K562 (cell line): ENCODE measurements around the gene KCNG3. TPM values are rescaled to one million over a fixed set of nuclear protein-coding genes. Genes with fewer than 3 reads are reported as not detected.

ENCODE experiments used
- ATAC-seq: fragments of 200-7000 bp; cut with Tn5 transposase; 3 replicates; pipeline ENCODE4 v1.9.1; 2020; ENCODE audit warnings: moderate library complexity
- BruUV-seq: library from RNA; stranded (reverse); fragments of 400-500 nt; replicated peaks from 2 replicates; lab custom pipeline; 2021; lab: Mats Ljungman, UMichigan
- CTCF ChIA-PET: fragments of 300-600 bp; formaldehyde crosslinking; extraction: SDS; loops from one replicate; lab custom pipeline; 2021; ENCODE audit warnings: low intra/inter-chr PET ratio; lab: Yijun Ruan, JAX
- POLR2A ChIA-PET: fragments of 300-600, 350-650 bp; sonication (Branson Sonifier 250); formaldehyde crosslinking; extraction: SDS; loops from one replicate; lab custom pipeline; 2021; ENCODE audit warnings: antibody characterized with exemption, inconsistent platforms; lab: Yijun Ruan, JAX
- DNase-seq, 4 experiments: peaks; one replicate each; pipeline versions ENCODE4 v3.0.0 to v3.0.0-alpha.2; 2011 to 2018; ENCODE audit warnings: low spot score in 3 of 4, mixed read lengths in 3 of 4; ENCODE audit errors: extremely low read depth in 1 of 4
- FAIRE-seq: peaks from 2 replicates; lab custom pipeline; 2011; peaks lifted over from hg19 to GRCh38; lab: Jason Lieb, UNC
- H2AFZ ChIP-seq: 2 replicates; pipeline ENCODE4 v1.6.0; 2011; ENCODE audit warnings: low read depth, low read length, control low read depth, inconsistent platforms
- H3K27ac ChIP-seq: fragments of 200-600 bp; 3 replicates; pipeline ENCODE4 v1.8.0; 2011; ENCODE audit warnings: low read depth, mild to moderate bottlenecking, control low read depth, inconsistent platforms, low read length, moderate library complexity, mixed read lengths; ENCODE audit errors: extremely low read depth
- H3K27me3 ChIP-seq, 2 experiments: fragments of 300-600 bp in 1 of 2; 2 replicates in 1 of 2; 3 replicates in 1 of 2; pipeline versions ENCODE4 v1.6.0 to v1.8.0; 2011; ENCODE audit warnings: inconsistent platforms in 2 of 2, low read length in 2 of 2, mild to moderate bottlenecking in 1 of 2, mixed read lengths in 1 of 2, moderate library complexity in 1 of 2; ENCODE audit not compliant: control insufficient read depth in 2 of 2, insufficient read depth in 2 of 2
- H3K36me3 ChIP-seq: fragments of 300-600 bp; 3 replicates; pipeline ENCODE4 v1.8.0; 2011; ENCODE audit warnings: mild to moderate bottlenecking, low read length, inconsistent platforms; ENCODE audit not compliant: control insufficient read depth, insufficient read depth
- H3K4me1 ChIP-seq, 2 experiments: fragments of 200-600 bp in 1 of 2; replicated peaks in 1 of 2; 2 replicates in 1 of 2; 3 replicates in 1 of 2; pipeline versions ENCODE4 v1.5.1 to v1.8.0; 2011; ENCODE audit warnings: inconsistent platforms in 2 of 2, low read length in 2 of 2, mild to moderate bottlenecking in 1 of 2, mixed read lengths in 1 of 2, moderate library complexity in 1 of 2; ENCODE audit not compliant: control insufficient read depth in 2 of 2, insufficient read depth in 2 of 2
- H3K4me2 ChIP-seq: 2 replicates; pipeline ENCODE4 v1.6.1; 2011; ENCODE audit warnings: low read length, control low read depth, inconsistent platforms, mixed read lengths; ENCODE audit not compliant: insufficient read depth
- H3K4me3 ChIP-seq: fragments of 200-600 bp; sonication (generic), shearing (Covaris generic); 2 replicates; pipeline ENCODE4 v1.5.1; 2016; ENCODE audit warnings: control low read depth, inconsistent platforms
- H3K79me2 ChIP-seq: fragments of 200-600 bp; 3 replicates; pipeline ENCODE4 v1.8.0; 2011; ENCODE audit warnings: low read length, inconsistent platforms; ENCODE audit not compliant: control insufficient read depth, insufficient read depth
- H3K9ac ChIP-seq, 2 experiments: 2 replicates each; pipeline versions ENCODE4 v1.6.0 to v1.6.1; 2011; ENCODE audit warnings: low read depth in 2 of 2, low read length in 2 of 2, control low read depth in 1 of 2, inconsistent platforms in 1 of 2, mild to moderate bottlenecking in 1 of 2, mixed read lengths in 1 of 2; ENCODE audit not compliant: insufficient read depth in 1 of 2
- H3K9me1 ChIP-seq: one replicate; pipeline ENCODE4 v1.6.0; 2011; ENCODE audit warnings: inconsistent platforms, mild to moderate bottlenecking, low read length, moderate library complexity; ENCODE audit not compliant: control insufficient read depth, insufficient read depth
- H3K9me3 ChIP-seq: replicated peaks from 2 replicates; pipeline ENCODE4 v1.5.1; 2011; ENCODE audit warnings: low read depth, low read length, inconsistent platforms; ENCODE audit not compliant: control insufficient read depth, insufficient read depth
- H4K20me1 ChIP-seq: replicated peaks from 2 replicates; pipeline ENCODE4 v1.6.1; 2011; ENCODE audit warnings: low read length, inconsistent platforms, mixed read lengths; ENCODE audit not compliant: control insufficient read depth, insufficient read depth
- POLR3G ChIP-seq: IDR thresholded peaks from 2 replicates; pipeline ENCODE4 v1.6.1; 2011; ENCODE audit not compliant: insufficient read length, insufficient replicate concordance; ENCODE audit errors: extremely low read depth
- SP2 ChIP-seq: IDR thresholded peaks from 2 replicates; pipeline ENCODE4 v1.6.1; 2011; ENCODE audit warnings: mild to moderate bottlenecking, low read depth, low read length, moderate library complexity; ENCODE audit not compliant: poor library complexity, severe bottlenecking; ENCODE audit errors: extremely low read depth
- ZNF408 ChIP-seq: fragments of 250-450 bp; sonication (Bioruptor Pico); IDR thresholded peaks from 2 replicates; pipeline ENCODE4 v1.4.0; 2020; ENCODE audit warnings: low read depth, mild to moderate bottlenecking, moderate library complexity
- WGBS: fragments of 100-300 bp; shearing (Covaris generic); methylation state at CpG from one replicate; pipeline ENCODE4 v1.1.6; 2016; ENCODE audit warnings: low coverage, mixed read lengths; ENCODE audit not compliant: insufficient coverage; ENCODE audit errors: missing lambda C conversion rate; 5-methylcytosine and 5-hydroxymethylcytosine counted together
- in situ Hi-C: fragments of 300-500 bp; cut with MboI; formaldehyde crosslinking; loops from 4 replicates; pipeline ENCODE4 v1.15.0; 2018; ENCODE audit warnings: inconsistent platforms, mixed read lengths
- intact Hi-C: fragments of 100-400 bp; cut with micrococcal nuclease; formaldehyde crosslinking; loops from 2 replicates; pipeline ENCODE4 v1.14.2; 2022
- polyA plus RNA-seq, 8 experiments: library from polyadenylated mRNA; depleted of rRNA in 4 of 8; stranded (reverse) in 5 of 8; unstranded in 3 of 8; fragments of >200 nt; fragmentation: Nextera tagmentation in 2 of 8; fragmentation: Illumina TruSeq in 1 of 8; extraction: Ambion mirVana in 2 of 8; extraction: Trizol in 1 of 8; gene quantifications; 2 replicates each; pipeline versions ENCODE4 v1.2.1 to v1.2.3, GENCODE V29; 2011 to 2014; ENCODE audit warnings: inconsistent platforms in 1 of 8, missing spikeins in 1 of 8
- total RNA-seq, 7 experiments: library from RNA; depleted of rRNA in 6 of 7; stranded (reverse); fragments of >200 nt in 6 of 7; fragmentation: Illumina TruSeq in 2 of 7; extraction: Trizol in 2 of 7; gene quantifications; 2 replicates each; pipeline versions ENCODE4 v1.2.1 to v1.2.3, GENCODE V29; 2011 to 2021; ENCODE audit warnings: low replicate concordance in 1 of 7
- TF ChIP-seq, protein P1 (sequence below): sonication (generic); formaldehyde crosslinking; IDR thresholded peaks from 2 replicates; pipeline ENCODE4 v1.8.0; 2022; ENCODE audit warnings: mild to moderate bottlenecking, low read depth, missing genetic modification reagents

KCNG3 gene
- total and polyA plus RNA-seq, 9 of the 15 experiments (the other 6 are each of a cell fraction or from before 2014, with no cell fraction given): not detected

DNA sequence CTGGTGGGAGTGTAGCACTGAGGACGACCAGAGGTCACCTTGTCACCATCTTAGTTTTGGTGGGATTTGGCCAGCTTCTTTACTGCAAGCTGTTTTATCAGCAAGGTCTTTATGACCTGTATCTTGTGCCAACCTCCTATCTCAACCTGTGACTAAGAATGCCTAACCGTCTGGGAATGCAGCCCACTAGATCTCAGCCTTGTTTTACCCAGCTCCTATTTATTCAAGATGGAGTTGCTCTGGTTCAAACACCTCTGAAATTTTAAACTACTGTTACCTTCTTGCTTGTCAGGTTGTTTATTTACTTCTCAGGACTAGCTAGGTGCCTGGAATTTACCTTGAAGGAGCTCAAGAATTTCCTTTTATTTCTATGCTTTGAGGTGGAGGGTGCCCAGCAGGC lies 9.5 kb upstream of the KCNG3 start:
- no peak for FAIRE-seq
- H3K79me2 ChIP-seq: no peaks in the 10 kb centered on the region
- no peak for DNase-seq
- peaks cover 10 to 17% of the 10 kb centered on the region in 2 experiments; a peak in 3 of 5 replicates for H3K27me3 ChIP-seq
- no peaks in the 10 kb centered on the region for H3K36me3 ChIP-seq
- 0% methylated on average over 2 of the region's 2 CpGs for WGBS
- POLR2A ChIA-PET: interaction anchor here (0.7 kb wide), 2 partner anchors 13 to 70 kb away, joined by 4 read pairs; no protein-coding TSS in a partner anchor
- no peaks in the 10 kb centered on the region for H3K4me1 ChIP-seq
- H2AFZ ChIP-seq: no peak overlapping the region
- CTCF ChIA-PET: no interaction called here
- intact Hi-C loops: no loop called here
- in situ Hi-C loops: loop anchor here (25.0 kb wide), 1 partner anchor 284 kb away; the partner anchor contains the start of gene HAAO
- BruUV-seq: no TSS peak
- no peaks in the 10 kb centered on the region; the same call in 1 of the 2 replicates for H4K20me1 ChIP-seq
- H3K4me3 ChIP-seq: no peak overlapping the region
- H3K9ac ChIP-seq: no peak overlapping the region
- ATAC-seq: no peak
- no peaks in the 10 kb centered on the region for H3K9me1 ChIP-seq
- no peak overlapping the region for H3K27ac ChIP-seq
- TF ChIP-seq, protein P1, sequence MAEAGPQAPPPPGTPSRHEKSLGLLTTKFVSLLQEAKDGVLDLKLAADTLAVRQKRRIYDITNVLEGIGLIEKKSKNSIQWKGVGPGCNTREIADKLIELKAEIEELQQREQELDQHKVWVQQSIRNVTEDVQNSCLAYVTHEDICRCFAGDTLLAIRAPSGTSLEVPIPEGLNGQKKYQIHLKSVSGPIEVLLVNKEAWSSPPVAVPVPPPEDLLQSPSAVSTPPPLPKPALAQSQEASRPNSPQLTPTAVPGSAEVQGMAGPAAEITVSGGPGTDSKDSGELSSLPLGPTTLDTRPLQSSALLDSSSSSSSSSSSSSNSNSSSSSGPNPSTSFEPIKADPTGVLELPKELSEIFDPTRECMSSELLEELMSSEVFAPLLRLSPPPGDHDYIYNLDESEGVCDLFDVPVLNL (CRISPR knock-in tag): no peak
- TF ChIP-seq ZNF408 (CRISPR knock-in tag) (no peak), SP2 (no peak), POLR3G (no peak)
- no peaks in the 10 kb centered on the region for H3K9me3 ChIP-seq
- no peak overlapping the region for H3K4me2 ChIP-seq
